Mesendoderm (in vitro differentiated cells): ENCODE measurements around the gene AGAP1.

Experiments
- DNase-seq: peaks from one replicate; pipeline ENCODE4 v3.0.0; 2013
- H2AK5ac ChIP-seq: 2 replicates; pipeline ENCODE4 v1.6.1; 2013; ENCODE audit warnings: low read length, inconsistent platforms
- H2BK120ac ChIP-seq: 2 replicates; pipeline ENCODE4 v1.6.1; 2013; ENCODE audit warnings: low read depth, mild to moderate bottlenecking, low read length, moderate library complexity, mixed read lengths
- H2BK15ac ChIP-seq: replicated peaks from 2 replicates; pipeline ENCODE4 v1.6.1; 2013; ENCODE audit warnings: low read depth, mild to moderate bottlenecking, moderate library complexity
- H2BK5ac ChIP-seq: 2 replicates; pipeline ENCODE4 v1.6.1; 2013; ENCODE audit warnings: low read length, inconsistent platforms
- H3K18ac ChIP-seq: 2 replicates; pipeline ENCODE4 v1.6.1; 2013; ENCODE audit warnings: mild to moderate bottlenecking, low read length, mixed read lengths
- H3K23ac ChIP-seq: one replicate; pipeline ENCODE4 v1.6.1; 2013; ENCODE audit warnings: low read length
- H3K27ac ChIP-seq: 2 replicates; pipeline ENCODE4 v1.5.1; 2013; ENCODE audit warnings: low read depth, mild to moderate bottlenecking, inconsistent platforms, low read length, moderate library complexity
- H3K27me3 ChIP-seq: 2 replicates; pipeline ENCODE4 v1.6.1; 2013; ENCODE audit warnings: low read length, control low read depth, mild to moderate bottlenecking, inconsistent platforms; ENCODE audit not compliant: insufficient read depth, poor library complexity
- H3K36me3 ChIP-seq: 2 replicates; pipeline ENCODE4 v1.6.1; 2013; ENCODE audit warnings: low read length, inconsistent platforms; ENCODE audit not compliant: control insufficient read depth, insufficient read depth
- H3K4ac ChIP-seq: one replicate; pipeline ENCODE4 v1.6.1; 2013; ENCODE audit warnings: low read depth, mild to moderate bottlenecking, low read length, moderate library complexity
- H3K4me1 ChIP-seq: 2 replicates; pipeline ENCODE4 v1.6.1; 2013; ENCODE audit warnings: low read depth, low read length, inconsistent platforms; ENCODE audit not compliant: control insufficient read depth
- H3K4me2 ChIP-seq: 2 replicates; pipeline ENCODE4 v1.6.1; 2013; ENCODE audit warnings: low read length
- H3K4me3 ChIP-seq: 2 replicates; pipeline ENCODE4 v1.5.1; 2013; ENCODE audit warnings: mild to moderate bottlenecking, low read length
- H3K56ac ChIP-seq: one replicate; pipeline ENCODE4 v1.6.1; 2013; ENCODE audit warnings: low read length
- H3K79me1 ChIP-seq: 2 replicates; pipeline ENCODE4 v1.6.1; 2013; ENCODE audit warnings: low read length, inconsistent platforms
- H3K79me2 ChIP-seq: 2 replicates; pipeline ENCODE4 v1.6.1; 2013; ENCODE audit warnings: mild to moderate bottlenecking, low read length; ENCODE audit not compliant: control insufficient read depth, insufficient read depth
- H3K9ac ChIP-seq: 2 replicates; pipeline ENCODE4 v1.6.1; 2013; ENCODE audit warnings: low read length, inconsistent platforms
- H4K5ac ChIP-seq: one replicate; pipeline ENCODE4 v1.6.1; 2013; ENCODE audit warnings: low read length
- H4K8ac ChIP-seq: one replicate; pipeline ENCODE4 v1.6.1; 2013; ENCODE audit warnings: low read depth, mild to moderate bottlenecking, control low read depth, low read length, moderate library complexity
- WGBS: extraction: QIAGEN DNeasy Blood & Tissue Kit; methylation state at CpG from one replicate; pipeline ENCODE4 v1.1.7; 2013; ENCODE audit warnings: low lambda C conversion rate, missing lambda C conversion rate; ENCODE audit not compliant: insufficient coverage; ENCODE audit errors: extremely low coverage; 5-methylcytosine and 5-hydroxymethylcytosine counted together

AGAP1 gene

GRCh38 chr2:235856151-235856854 lies 362.5 kb downstream of the AGAP1 start:
- no CpG with 5 or more reads among the region's 11 CpGs for WGBS
- H3K4me1 ChIP-seq, result no peaks in the 10 kb centered on the region

GRCh38 chr2:235857598-235857997 lies 363.8 kb downstream of the AGAP1 start:
- Histone ChIP-seq H3K18ac (no peak overlapping the region), H3K4me3 (no peak overlapping the region), H3K4ac (no peak overlapping the region), H2BK15ac (no peak overlapping the region), H2BK5ac (no peak overlapping the region), H2BK120ac (no peak overlapping the region), H3K79me2 (no peaks in the 10 kb centered on the region), H3K79me1 (no peaks in the 10 kb centered on the region), H4K8ac (no peak overlapping the region), H3K36me3 (no peaks in the 10 kb centered on the region), H2AK5ac (no peak overlapping the region), H3K23ac (no peak overlapping the region), H3K27ac (no peak overlapping the region), H3K9ac (no peak overlapping the region), H3K4me2 (no peak overlapping the region), H3K56ac (no peak overlapping the region), H4K5ac (no peak overlapping the region), H3K27me3 (no peaks in the 10 kb centered on the region), H3K4me1 (no peaks in the 10 kb centered on the region)
- WGBS, result no CpG with 5 or more reads among the region's 4 CpGs
- DNase-seq, result no peak

More at GRCh38 chr2:235856151-235856854, 362.5 kb downstream of the AGAP1 start:
- Histone ChIP-seq H3K79me2 (no peaks in the 10 kb centered on the region), H3K9ac (no peak overlapping the region), H3K36me3 (no peaks in the 10 kb centered on the region), H3K4ac (no peak overlapping the region), H2BK15ac (no peak overlapping the region), H3K79me1 (no peaks in the 10 kb centered on the region), H3K4me3 (no peak overlapping the region), H3K27ac (no peak overlapping the region), H2AK5ac (no peak overlapping the region), H4K5ac (no peak overlapping the region), H3K18ac (no peak overlapping the region), H2BK120ac (no peak overlapping the region), H3K23ac (no peak overlapping the region), H4K8ac (no peak overlapping the region), H3K27me3 (no peaks in the 10 kb centered on the region), H3K4me2 (no peak overlapping the region), H2BK5ac (no peak overlapping the region), H3K56ac (no peak overlapping the region)
- no peak for DNase-seq

- Histone ChIP-seq H2BK5ac (no peak overlapping the region), H3K9ac (no peak overlapping the region), H3K18ac (no peak overlapping the region), H3K36me3 (no peaks in the 10 kb centered on the region), H3K4ac (no peak overlapping the region), H2BK15ac (no peak overlapping the region), H3K79me2 (no peaks in the 10 kb centered on the region), H3K56ac (no peak overlapping the region), H3K79me1 (no peaks in the 10 kb centered on the region), H2BK120ac (no peak overlapping the region), H4K8ac (no peak overlapping the region), H2AK5ac (no peak overlapping the region), H3K4me3 (no peak overlapping the region), H3K4me2 (no peak overlapping the region), H3K4me1 (no peaks in the 10 kb centered on the region), H3K23ac (no peak overlapping the region), H3K27me3 (no peaks in the 10 kb centered on the region), H3K27ac (no peak overlapping the region), H4K5ac (no peak overlapping the region)
- DNase-seq, result no peak
- no CpG with 5 or more reads among the region's 5 CpGs for WGBS
Observed at GRCh38 chr2:235858881-235859280, 365.0 kb downstream of the AGAP1 start.

- no peak for DNase-seq
- Histone ChIP-seq H3K18ac (no peak overlapping the region), H3K23ac (no peak overlapping the region), H3K9ac (no peak overlapping the region), H2BK15ac (no peak overlapping the region), H3K56ac (no peak overlapping the region), H3K36me3 (no peaks in the 10 kb centered on the region), H3K4me3 (no peak overlapping the region), H4K8ac (no peak overlapping the region), H3K79me1 (no peaks in the 10 kb centered on the region), H3K4ac (no peak overlapping the region), H3K4me2 (no peak overlapping the region), H4K5ac (no peak overlapping the region), H3K4me1 (no peaks in the 10 kb centered on the region), H3K27me3 (no peaks in the 10 kb centered on the region), H2BK120ac (no peak overlapping the region), H2AK5ac (no peak overlapping the region), H3K27ac (no peak overlapping the region), H2BK5ac (no peak overlapping the region), H3K79me2 (no peaks in the 10 kb centered on the region)
- WGBS, result no CpG with 5 or more reads among the region's 8 CpGs
Observed at GRCh38 chr2:235859651-235860050, 365.8 kb downstream of the AGAP1 start.

GRCh38 chr2:235860111-235860510 lies 366.3 kb downstream of the AGAP1 start:
- Histone ChIP-seq H2AK5ac (no peak overlapping the region), H3K4me1 (no peaks in the 10 kb centered on the region), H3K27ac (no peak overlapping the region)

GRCh38 chr2:235860871-235861270 lies 367.0 kb downstream of the AGAP1 start:
- Histone ChIP-seq H3K36me3 (no peaks in the 10 kb centered on the region), H3K9ac (no peak overlapping the region), H3K56ac (no peak overlapping the region), H3K18ac (no peak overlapping the region), H2BK15ac (no peak overlapping the region), H3K4me1 (no peaks in the 10 kb centered on the region), H4K8ac (no peak overlapping the region), H3K27me3 (no peaks in the 10 kb centered on the region), H3K4ac (no peak overlapping the region), H3K4me3 (no peak overlapping the region), H3K23ac (no peak overlapping the region), H2BK5ac (no peak overlapping the region), H2BK120ac (no peak overlapping the region), H4K5ac (no peak overlapping the region), H2AK5ac (no peak overlapping the region), H3K27ac (no peak overlapping the region), H3K79me1 (no peaks in the 10 kb centered on the region), H3K79me2 (no peaks in the 10 kb centered on the region), H3K4me2 (no peak overlapping the region)
- no peak for DNase-seq
- WGBS, result no CpG with 5 or more reads among the region's 3 CpGs

More at GRCh38 chr2:235860111-235860510, 366.3 kb downstream of the AGAP1 start:
- Histone ChIP-seq H3K79me1 (no peaks in the 10 kb centered on the region), H3K9ac (no peak overlapping the region), H4K5ac (no peak overlapping the region), H2BK120ac (no peak overlapping the region), H3K79me2 (no peaks in the 10 kb centered on the region), H2BK15ac (no peak overlapping the region), H2BK5ac (no peak overlapping the region), H4K8ac (no peak overlapping the region), H3K27me3 (no peaks in the 10 kb centered on the region), H3K4me3 (no peak overlapping the region), H3K4ac (no peak overlapping the region), H3K36me3 (no peaks in the 10 kb centered on the region), H3K23ac (no peak overlapping the region), H3K4me2 (no peak overlapping the region), H3K18ac (no peak overlapping the region), H3K56ac (no peak overlapping the region)
- WGBS, result no CpG with 5 or more reads among the region's 5 CpGs
- no peak for DNase-seq
